Astrocyte (in vitro differentiated cells and primary cell): Measurements from ENCODE around the gene SUPT20HL2. TPM values are rescaled to one million over a fixed set of nuclear protein-coding genes. Genes with fewer than 3 reads are reported as not detected.
A peak's percentile ranks its signal among the peaks of the same experiment; 100 is the strongest.

Experiments
- DNase-seq: peaks from one replicate; pipeline ENCODE4 v3.0.0-alpha.2; 2010; ENCODE audit warnings: low read depth
- FAIRE-seq: peaks from 2 replicates; lab custom pipeline; 2011; peaks lifted over from hg19 to GRCh38; lab: Jason Lieb, UNC
- H2AFZ ChIP-seq: 2 replicates; pipeline ENCODE4 v1.6.0; 2012; ENCODE audit warnings: low read depth, low read length, inconsistent platforms
- H3K27ac ChIP-seq: 2 replicates; pipeline ENCODE4 v1.5.1; 2011; ENCODE audit warnings: low read depth, low read length, inconsistent platforms
- H3K27me3 ChIP-seq: 2 replicates; pipeline ENCODE4 v1.6.0; 2011; ENCODE audit warnings: low read length, inconsistent platforms; ENCODE audit not compliant: insufficient read depth
- H3K36me3 ChIP-seq: 2 replicates; pipeline ENCODE4 v1.5.1; 2011; ENCODE audit warnings: low read length, inconsistent platforms; ENCODE audit not compliant: insufficient read depth
- H3K4me1 ChIP-seq: 2 replicates; pipeline ENCODE4 v1.5.1; 2011; ENCODE audit warnings: low read length, inconsistent platforms; ENCODE audit not compliant: insufficient read depth
- H3K4me2 ChIP-seq: 2 replicates; pipeline ENCODE4 v1.6.0; 2012; ENCODE audit warnings: low read length, inconsistent platforms
- H3K4me3 ChIP-seq: 2 replicates; pipeline ENCODE4 v1.5.1; 2011; ENCODE audit warnings: low read depth, mild to moderate bottlenecking, low read length, inconsistent platforms; ENCODE audit not compliant: insufficient read depth
- H3K79me2 ChIP-seq: 2 replicates; pipeline ENCODE4 v1.6.0; 2012; ENCODE audit warnings: mild to moderate bottlenecking, low read length, inconsistent platforms; ENCODE audit not compliant: insufficient read depth
- H3K9ac ChIP-seq: 2 replicates; pipeline ENCODE4 v1.6.0; 2012; ENCODE audit warnings: mild to moderate bottlenecking, low read length, inconsistent platforms
- H3K9me3 ChIP-seq: 2 replicates; pipeline ENCODE4 v1.5.1; 2012; ENCODE audit warnings: low read depth, mild to moderate bottlenecking, low read length, inconsistent platforms; ENCODE audit not compliant: insufficient read depth
- H4K20me1 ChIP-seq: 2 replicates; pipeline ENCODE4 v1.6.0; 2012; ENCODE audit warnings: low read length, inconsistent platforms; ENCODE audit not compliant: insufficient read depth
- H3K27ac Mint-ChIP-seq: one replicate; pipeline ENCODE4 v1.8.0; 2021; ENCODE audit warnings: mild to moderate bottlenecking, mixed read lengths; ENCODE audit not compliant: unreplicated experiment
- H3K27me3 Mint-ChIP-seq: one replicate; pipeline ENCODE4 v1.8.0; 2021; ENCODE audit warnings: low read depth, mixed read lengths; ENCODE audit not compliant: unreplicated experiment
- H3K36me3 Mint-ChIP-seq: one replicate; pipeline ENCODE4 v1.8.0; 2021; ENCODE audit warnings: low read depth, mixed read lengths; ENCODE audit not compliant: unreplicated experiment
- H3K4me1 Mint-ChIP-seq: one replicate; pipeline ENCODE4 v1.8.0; 2021; ENCODE audit warnings: low read depth, mixed read lengths; ENCODE audit not compliant: unreplicated experiment
- H3K4me3 Mint-ChIP-seq: one replicate; pipeline ENCODE4 v1.8.0; 2021; ENCODE audit warnings: mild to moderate bottlenecking, moderate library complexity, mixed read lengths; ENCODE audit not compliant: unreplicated experiment
- H3K9me3 Mint-ChIP-seq: one replicate; pipeline ENCODE4 v1.8.0; 2021; ENCODE audit warnings: mild to moderate bottlenecking, mixed read lengths; ENCODE audit not compliant: unreplicated experiment
- CTCF ChIP-seq: IDR thresholded peaks from 2 replicates; pipeline ENCODE4 v1.5.1; 2011; ENCODE audit warnings: low read depth, mild to moderate bottlenecking, inconsistent platforms, low read length, moderate library complexity; ENCODE audit not compliant: insufficient read depth
- EZH2 ChIP-seq: IDR thresholded peaks from 2 replicates; pipeline ENCODE4 v1.6.1; 2012; ENCODE audit warnings: mild to moderate bottlenecking, low read length, inconsistent platforms; ENCODE audit not compliant: insufficient read depth
- total RNA-seq: library from RNA; stranded (reverse); gene quantifications from 2 replicates; pipeline ENCODE4 v1.2.1, GENCODE V29; 2021

SUPT20HL2 gene
- total RNA-seq, 1 donor from 2014 or later, result not detected

- Histone ChIP-seq H3K36me3 (no peaks in the 10 kb centered on the region), H3K4me3 (no peak overlapping the region), H3K4me1 (no peaks in the 10 kb centered on the region), H3K9me3 (no peaks in the 10 kb centered on the region), H3K79me2 (no peaks in the 10 kb centered on the region), H4K20me1 (no peaks in the 10 kb centered on the region), H2AFZ (no peak overlapping the region), H3K4me2 (peak overlapping the region; percentile 13), H3K27me3 (no peaks in the 10 kb centered on the region), H3K9ac (no peak overlapping the region), H3K27ac (no peak overlapping the region)
- Mint-ChIP-seq H3K27me3 (no peaks in the 10 kb centered on the region), H3K9me3 (no peaks in the 10 kb centered on the region), H3K4me1 (peaks cover 4% of the 10 kb centered on the region), H3K27ac (no peak overlapping the region), H3K36me3 (no peaks in the 10 kb centered on the region), H3K4me3 (no peak overlapping the region)
- DNase-seq (no peak), FAIRE-seq (no peak)
- TF ChIP-seq CTCF (no peak), EZH2 (no peak)
These were observed 31.3 kb downstream of the SUPT20HL2 start for GRCh38 chrX:24282381-24283126.

GRCh38 chrX:24277405-24277804, 36.5 kb downstream of the SUPT20HL2 start:
- Histone ChIP-seq H2AFZ (no peak overlapping the region), H3K79me2 (no peaks in the 10 kb centered on the region), H4K20me1 (no peaks in the 10 kb centered on the region), H3K4me2 (no peak overlapping the region), H3K9me3 (no peaks in the 10 kb centered on the region), H3K27me3 (no peaks in the 10 kb centered on the region), H3K4me3 (no peak overlapping the region), H3K4me1 (no peaks in the 10 kb centered on the region), H3K27ac (no peak overlapping the region), H3K36me3 (no peaks in the 10 kb centered on the region), H3K9ac (no peak overlapping the region)
- DNase-seq (no peak), FAIRE-seq (no peak)
- H3K27ac Mint-ChIP-seq, result no peak overlapping the region
- H3K36me3 Mint-ChIP-seq, result no peaks in the 10 kb centered on the region
- no peaks in the 10 kb centered on the region for H3K9me3 Mint-ChIP-seq
- no peak overlapping the region for H3K4me3 Mint-ChIP-seq
- peaks cover 3% of the 10 kb centered on the region for H3K4me1 Mint-ChIP-seq
- no peak for TF ChIP-seq EZH2
- TF ChIP-seq CTCF, result no peak
- no peaks in the 10 kb centered on the region for H3K27me3 Mint-ChIP-seq

- Histone ChIP-seq H3K4me3 (no peak overlapping the region), H3K4me1 (no peaks in the 10 kb centered on the region), H3K36me3 (no peaks in the 10 kb centered on the region), H3K27ac (no peak overlapping the region), H3K9me3 (no peaks in the 10 kb centered on the region), H3K27me3 (no peaks in the 10 kb centered on the region), H3K4me2 (no peak overlapping the region), H3K9ac (no peak overlapping the region), H2AFZ (no peak overlapping the region), H4K20me1 (no peaks in the 10 kb centered on the region), H3K79me2 (no peaks in the 10 kb centered on the region)
- TF ChIP-seq CTCF (no peak), EZH2 (no peak)
- Mint-ChIP-seq H3K27me3 (no peaks in the 10 kb centered on the region), H3K4me1 (no peaks in the 10 kb centered on the region), H3K36me3 (no peaks in the 10 kb centered on the region), H3K9me3 (no peaks in the 10 kb centered on the region), H3K27ac (no peak overlapping the region), H3K4me3 (no peak overlapping the region)
- DNase-seq (no peak), FAIRE-seq (peak; percentile 52)
These were observed 37.9 kb downstream of the SUPT20HL2 start for GRCh38 chrX:24276015-24276414.
